ENCODE measurements around the gene CCDC27. TPM values are rescaled to one million over a fixed set of nuclear protein-coding genes. Genes with fewer than 3 reads are reported as not detected.

Gene CCDC27
- total and polyA plus RNA-seq, 2 of the 8 experiments (the other 6 are each of a cell fraction or from before 2014, with no cell fraction given): 0.15 TPM; not detected in 1

DNA sequence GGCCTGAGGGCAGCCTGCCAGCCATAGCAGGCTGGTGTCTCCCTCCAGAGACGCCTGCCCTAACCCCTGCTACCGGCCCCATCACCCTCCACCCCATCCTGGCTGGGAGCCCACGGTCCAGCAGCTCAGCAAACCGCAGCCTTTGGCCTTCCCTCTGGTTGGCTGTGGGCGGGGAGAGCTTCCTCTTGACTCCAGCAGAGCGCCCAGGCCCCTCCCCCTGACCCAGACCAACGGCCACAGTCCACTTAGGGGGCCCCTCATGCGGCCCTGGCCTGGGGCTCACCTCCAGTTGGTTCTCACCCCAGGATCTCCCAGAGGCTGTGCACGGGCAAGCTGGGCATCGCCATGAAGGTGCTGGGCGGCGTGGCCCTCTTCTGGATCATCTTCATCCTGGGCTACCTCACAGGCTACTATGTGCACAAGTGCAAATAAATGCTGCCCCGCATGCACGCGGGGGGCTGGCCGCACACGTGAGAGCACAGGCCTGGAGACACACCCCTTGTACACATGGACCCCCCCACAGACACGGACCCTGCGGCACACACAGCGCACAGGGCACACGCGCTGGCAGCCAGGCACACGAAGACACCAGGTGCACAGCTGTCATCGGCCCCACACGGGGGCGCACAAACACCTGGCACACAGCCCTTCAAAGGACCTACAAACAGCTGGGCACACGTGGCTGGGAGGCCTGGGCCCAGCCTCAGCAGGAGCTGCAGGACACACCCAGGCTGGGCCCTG, 23.4 kb downstream of the CCDC27 start (continued):
- TF ChIP-seq, protein P1, sequence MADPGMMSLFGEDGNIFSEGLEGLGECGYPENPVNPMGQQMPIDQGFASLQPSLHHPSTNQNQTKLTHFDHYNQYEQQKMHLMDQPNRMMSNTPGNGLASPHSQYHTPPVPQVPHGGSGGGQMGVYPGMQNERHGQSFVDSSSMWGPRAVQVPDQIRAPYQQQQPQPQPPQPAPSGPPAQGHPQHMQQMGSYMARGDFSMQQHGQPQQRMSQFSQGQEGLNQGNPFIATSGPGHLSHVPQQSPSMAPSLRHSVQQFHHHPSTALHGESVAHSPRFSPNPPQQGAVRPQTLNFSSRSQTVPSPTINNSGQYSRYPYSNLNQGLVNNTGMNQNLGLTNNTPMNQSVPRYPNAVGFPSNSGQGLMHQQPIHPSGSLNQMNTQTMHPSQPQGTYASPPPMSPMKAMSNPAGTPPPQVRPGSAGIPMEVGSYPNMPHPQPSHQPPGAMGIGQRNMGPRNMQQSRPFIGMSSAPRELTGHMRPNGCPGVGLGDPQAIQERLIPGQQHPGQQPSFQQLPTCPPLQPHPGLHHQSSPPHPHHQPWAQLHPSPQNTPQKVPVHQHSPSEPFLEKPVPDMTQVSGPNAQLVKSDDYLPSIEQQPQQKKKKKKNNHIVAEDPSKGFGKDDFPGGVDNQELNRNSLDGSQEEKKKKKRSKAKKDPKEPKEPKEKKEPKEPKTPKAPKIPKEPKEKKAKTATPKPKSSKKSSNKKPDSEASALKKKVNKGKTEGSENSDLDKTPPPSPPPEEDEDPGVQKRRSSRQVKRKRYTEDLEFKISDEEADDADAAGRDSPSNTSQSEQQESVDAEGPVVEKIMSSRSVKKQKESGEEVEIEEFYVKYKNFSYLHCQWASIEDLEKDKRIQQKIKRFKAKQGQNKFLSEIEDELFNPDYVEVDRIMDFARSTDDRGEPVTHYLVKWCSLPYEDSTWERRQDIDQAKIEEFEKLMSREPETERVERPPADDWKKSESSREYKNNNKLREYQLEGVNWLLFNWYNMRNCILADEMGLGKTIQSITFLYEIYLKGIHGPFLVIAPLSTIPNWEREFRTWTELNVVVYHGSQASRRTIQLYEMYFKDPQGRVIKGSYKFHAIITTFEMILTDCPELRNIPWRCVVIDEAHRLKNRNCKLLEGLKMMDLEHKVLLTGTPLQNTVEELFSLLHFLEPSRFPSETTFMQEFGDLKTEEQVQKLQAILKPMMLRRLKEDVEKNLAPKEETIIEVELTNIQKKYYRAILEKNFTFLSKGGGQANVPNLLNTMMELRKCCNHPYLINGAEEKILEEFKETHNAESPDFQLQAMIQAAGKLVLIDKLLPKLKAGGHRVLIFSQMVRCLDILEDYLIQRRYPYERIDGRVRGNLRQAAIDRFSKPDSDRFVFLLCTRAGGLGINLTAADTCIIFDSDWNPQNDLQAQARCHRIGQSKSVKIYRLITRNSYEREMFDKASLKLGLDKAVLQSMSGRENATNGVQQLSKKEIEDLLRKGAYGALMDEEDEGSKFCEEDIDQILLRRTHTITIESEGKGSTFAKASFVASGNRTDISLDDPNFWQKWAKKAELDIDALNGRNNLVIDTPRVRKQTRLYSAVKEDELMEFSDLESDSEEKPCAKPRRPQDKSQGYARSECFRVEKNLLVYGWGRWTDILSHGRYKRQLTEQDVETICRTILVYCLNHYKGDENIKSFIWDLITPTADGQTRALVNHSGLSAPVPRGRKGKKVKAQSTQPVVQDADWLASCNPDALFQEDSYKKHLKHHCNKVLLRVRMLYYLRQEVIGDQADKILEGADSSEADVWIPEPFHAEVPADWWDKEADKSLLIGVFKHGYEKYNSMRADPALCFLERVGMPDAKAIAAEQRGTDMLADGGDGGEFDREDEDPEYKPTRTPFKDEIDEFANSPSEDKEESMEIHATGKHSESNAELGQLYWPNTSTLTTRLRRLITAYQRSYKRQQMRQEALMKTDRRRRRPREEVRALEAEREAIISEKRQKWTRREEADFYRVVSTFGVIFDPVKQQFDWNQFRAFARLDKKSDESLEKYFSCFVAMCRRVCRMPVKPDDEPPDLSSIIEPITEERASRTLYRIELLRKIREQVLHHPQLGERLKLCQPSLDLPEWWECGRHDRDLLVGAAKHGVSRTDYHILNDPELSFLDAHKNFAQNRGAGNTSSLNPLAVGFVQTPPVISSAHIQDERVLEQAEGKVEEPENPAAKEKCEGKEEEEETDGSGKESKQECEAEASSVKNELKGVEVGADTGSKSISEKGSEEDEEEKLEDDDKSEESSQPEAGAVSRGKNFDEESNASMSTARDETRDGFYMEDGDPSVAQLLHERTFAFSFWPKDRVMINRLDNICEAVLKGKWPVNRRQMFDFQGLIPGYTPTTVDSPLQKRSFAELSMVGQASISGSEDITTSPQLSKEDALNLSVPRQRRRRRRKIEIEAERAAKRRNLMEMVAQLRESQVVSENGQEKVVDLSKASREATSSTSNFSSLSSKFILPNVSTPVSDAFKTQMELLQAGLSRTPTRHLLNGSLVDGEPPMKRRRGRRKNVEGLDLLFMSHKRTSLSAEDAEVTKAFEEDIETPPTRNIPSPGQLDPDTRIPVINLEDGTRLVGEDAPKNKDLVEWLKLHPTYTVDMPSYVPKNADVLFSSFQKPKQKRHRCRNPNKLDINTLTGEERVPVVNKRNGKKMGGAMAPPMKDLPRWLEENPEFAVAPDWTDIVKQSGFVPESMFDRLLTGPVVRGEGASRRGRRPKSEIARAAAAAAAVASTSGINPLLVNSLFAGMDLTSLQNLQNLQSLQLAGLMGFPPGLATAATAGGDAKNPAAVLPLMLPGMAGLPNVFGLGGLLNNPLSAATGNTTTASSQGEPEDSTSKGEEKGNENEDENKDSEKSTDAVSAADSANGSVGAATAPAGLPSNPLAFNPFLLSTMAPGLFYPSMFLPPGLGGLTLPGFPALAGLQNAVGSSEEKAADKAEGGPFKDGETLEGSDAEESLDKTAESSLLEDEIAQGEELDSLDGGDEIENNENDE (IDR thresholded peaks at IDR 0.05; ENCODE audit: insufficient replicate concordance, low read length): no peak
- TF ChIP-seq TAF7 (optimal IDR thresholded peaks at IDR 0.05; ENCODE audit: borderline replicate concordance, low read depth, low read length) (no peak), KDM1A (IDR thresholded peaks at IDR 0.05; ENCODE audit: borderline replicate concordance, low read length) (no peak; the same call in 1 of the 2 replicates), SP4 (IDR thresholded peaks at IDR 0.05; ENCODE audit: low read length) (no peak), CREB1 (IDR thresholded peaks at IDR 0.05) (peak; percentile 57)

Measured in H1 (cell line).